ENCODE measurements around the gene CLIP2. TPM values are rescaled to one million over a fixed set of nuclear protein-coding genes. Genes with fewer than 3 reads are reported as not detected.

The CLIP2 gene
- total and polyA plus RNA-seq, 2 of the 8 experiments (the other 6 are each of a cell fraction or from before 2014, with no cell fraction given), result 8.3 to 41.5 TPM

DNA sequence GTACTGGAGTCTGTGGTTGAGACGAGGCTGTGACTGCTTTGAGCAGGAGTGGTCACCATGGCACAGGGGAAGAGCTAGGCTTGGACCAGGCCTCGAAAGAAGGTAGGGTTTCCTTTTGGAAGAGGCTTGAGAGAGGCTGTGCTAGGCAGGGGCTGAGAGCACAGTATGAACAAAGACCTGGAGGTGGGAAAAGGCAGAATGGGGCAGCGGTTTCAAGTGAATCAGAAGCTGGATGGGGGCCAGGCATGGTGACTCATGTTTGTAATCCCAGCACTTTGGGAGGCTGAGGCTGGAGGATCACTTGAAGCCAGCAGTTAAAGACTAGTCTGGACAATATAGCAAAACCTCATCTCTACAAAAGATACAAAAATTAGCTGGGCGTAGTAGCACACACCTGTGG is 65.9 kb downstream of the CLIP2 start:
- H3K4me3 ChIP-seq (ENCODE audit: extremely low read depth in 1 of 4, insufficient read depth in 2 of 4, low read depth in 3 of 4, low read length in 4 of 4), result no peak overlapping the region
- no peak overlapping the region for H3K9ac ChIP-seq (replicated peaks in 1 of 4; ENCODE audit: extremely low read depth in 1 of 4, low read depth in 3 of 4, low read length in 3 of 4)
- TF ChIP-seq SIX5 (IDR thresholded peaks at IDR 0.05; ENCODE audit: low read depth, low read length), result no peak

More for the DNA sequence above, 65.9 kb downstream of the CLIP2 start:
- Histone ChIP-seq H3K23me2 (ENCODE audit: low read depth, low read length) (no peaks in the 10 kb centered on the region), H4K91ac (replicated peaks; ENCODE audit: insufficient read length, low read length) (no peak overlapping the region), H2BK20ac (ENCODE audit: low read length) (no peak overlapping the region), H3K56ac (replicated peaks; ENCODE audit: insufficient read length, low read depth, low read length) (no peak overlapping the region), H2BK120ac (replicated peaks; ENCODE audit: low read depth, low read length) (no peak overlapping the region), H3K23ac (ENCODE audit: insufficient read length) (no peak overlapping the region), H3K4me2 (ENCODE audit: insufficient read depth in 1 of 2, low read depth in 2 of 2, low read length in 2 of 2) (no peak overlapping the region), H2AK5ac (ENCODE audit: low read depth, low read length) (no peak overlapping the region), H3K4me1 (replicated peaks in 1 of 4; ENCODE audit: control insufficient read depth in 3 of 4, insufficient read depth in 4 of 4, low read length in 3 of 4) (no peaks in the 10 kb centered on the region), H3K14ac (ENCODE audit: insufficient read length) (no peak overlapping the region), H3K4ac (replicated peaks; ENCODE audit: insufficient read length, low read depth, low read length) (no peak overlapping the region), H4K5ac (ENCODE audit: insufficient read length, low read depth, low read length) (no peak overlapping the region), H2AFZ (ENCODE audit: low read length) (no peak overlapping the region), H3K18ac (ENCODE audit: extremely low read depth, low read length) (no peak overlapping the region), H3K36me3 (ENCODE audit: control insufficient read depth in 2 of 4, insufficient read depth in 4 of 4, low read length in 3 of 4) (peaks cover 0 to 9% (median 6%) of the 10 kb centered on the region in 4 experiments; a peak in 4 of 8 replicates), H2BK5ac (ENCODE audit: low read depth, low read length) (no peak overlapping the region), H3K27ac (ENCODE audit: low read depth, low read length) (no peak overlapping the region), H3K79me2 (ENCODE audit: control insufficient read depth in 1 of 2, insufficient read depth in 2 of 2, low read length in 2 of 2) (no peaks in the 10 kb centered on the region), H3K27me3 (replicated peaks in 1 of 4; ENCODE audit: control insufficient read depth in 3 of 4, extremely low read depth in 1 of 4, insufficient read depth in 3 of 4, low read length in 3 of 4) (no peaks in the 10 kb centered on the region), H3K79me1 (ENCODE audit: low read depth, low read length) (no peaks in the 10 kb centered on the region), H2BK15ac (ENCODE audit: low read length) (no peak overlapping the region), H2BK12ac (ENCODE audit: low read depth, low read length) (no peak overlapping the region), H3K9me3 (ENCODE audit: insufficient read depth in 2 of 2, low read depth in 1 of 2, low read length in 1 of 2) (no peaks in the 10 kb centered on the region; a peak in 1 of 4 replicates), H4K20me1 (replicated peaks in 1 of 2; ENCODE audit: control insufficient read depth in 1 of 2, insufficient read depth in 2 of 2, low read length in 2 of 2) (peaks cover 0 to 2% of the 10 kb centered on the region in 2 experiments), H4K8ac (ENCODE audit: extremely low read depth, insufficient read depth, low read length) (no peak overlapping the region)
- DNase-seq (ENCODE audit: low read depth in 1 of 2, low spot score in 2 of 2) (no peak), FAIRE-seq (no peak)
- POLR2A ChIA-PET (ENCODE audit: partially characterized antibody), result interaction anchor here (0.6 to 1.6 kb wide), 3 partner anchors 9 to 157 kb away, joined by 3 to 7 read pairs (median 3); no protein-coding TSS in a partner anchor
- WGBS, 2 experiments (ENCODE audit: extremely low coverage in 1 of 2, insufficient coverage in 1 of 2, insufficient read length in 1 of 2, insufficient replicate concordance in 2 of 2, low coverage in 1 of 2, low lambda C conversion rate in 2 of 2, missing lambda C conversion rate in 1 of 2), result 92% methylated on average over 4 of the region's 4 CpGs; no CpG with 5 or more reads in 1 of the 2 experiments
- CTCF ChIA-PET (ENCODE audit: partially characterized antibody), result interaction anchor here (0.6 to 1.3 kb wide), 5 partner anchors 9 to 27 kb away, joined by 3 read pairs; no protein-coding TSS in a partner anchor
